ENCODE measurements around the gene C10orf105.
A peak's percentile ranks its signal among the peaks of the same experiment; 100 is the strongest.

C10orf105 gene

GRCh38 chr10:71755179-71755879, 35.8 kb upstream of the C10orf105 start:
- H3K36me3 Mint-ChIP-seq (ENCODE audit: low read depth) = peaks cover 88% of the 10 kb centered on the region
- H3K9me3 Mint-ChIP-seq = no peaks in the 10 kb centered on the region
- H3K4me3 Mint-ChIP-seq = no peak overlapping the region
- H3K27ac Mint-ChIP-seq = peak overlapping the region; percentile 88
- H3K27me3 Mint-ChIP-seq = no peaks in the 10 kb centered on the region
- intact Hi-C loops (cut with micrococcal nuclease) = no loop called here
- peaks cover 85% of the 10 kb centered on the region for H3K4me1 Mint-ChIP-seq (ENCODE audit: low read depth)

- H3K4me3 Mint-ChIP-seq = no peak overlapping the region
- H3K9me3 Mint-ChIP-seq = no peaks in the 10 kb centered on the region
- no peaks in the 10 kb centered on the region for H3K27me3 Mint-ChIP-seq
- H3K36me3 Mint-ChIP-seq (ENCODE audit: low read depth) = peaks cover 92% of the 10 kb centered on the region
- intact Hi-C loops (cut with micrococcal nuclease) = no loop called here
- peak overlapping the region; percentile 88 for H3K27ac Mint-ChIP-seq
- peaks cover 89% of the 10 kb centered on the region for H3K4me1 Mint-ChIP-seq (ENCODE audit: low read depth)
Measured at GRCh38 chr10:71754562-71754961, 35.0 kb upstream of the C10orf105 start.

- no peaks in the 10 kb centered on the region for H3K27me3 Mint-ChIP-seq
- H3K4me1 Mint-ChIP-seq (ENCODE audit: low read depth) = peaks cover 95% of the 10 kb centered on the region
- no peaks in the 10 kb centered on the region for H3K9me3 Mint-ChIP-seq
- H3K27ac Mint-ChIP-seq = peak overlapping the region; percentile 88
- H3K36me3 Mint-ChIP-seq (ENCODE audit: low read depth) = peaks cover 91% of the 10 kb centered on the region
- H3K4me3 Mint-ChIP-seq = peak overlapping the region; percentile 18
- intact Hi-C loops (cut with micrococcal nuclease) = loop anchor here (2.0 kb wide), 1 partner anchor 17 kb away; no protein-coding TSS in a partner anchor
Measured at GRCh38 chr10:71753960-71754505, 34.5 kb upstream of the C10orf105 start.

- Mint-ChIP-seq H3K27me3 (no peaks in the 10 kb centered on the region), H3K27ac (peak overlapping the region; percentile 88), H3K4me3 (peak overlapping the region; percentile 21), H3K4me1 (ENCODE audit: low read depth) (peaks cover 100% of the 10 kb centered on the region), H3K9me3 (no peaks in the 10 kb centered on the region), H3K36me3 (ENCODE audit: low read depth) (peaks cover 84% of the 10 kb centered on the region)
- intact Hi-C loops (cut with micrococcal nuclease) = loop anchor here (2.0 kb wide), 1 partner anchor 17 kb away; no protein-coding TSS in a partner anchor
Measured at GRCh38 chr10:71753091-71753959, 33.7 kb upstream of the C10orf105 start.

- H3K4me3 Mint-ChIP-seq = peak overlapping the region; percentile 21
- peaks cover 100% of the 10 kb centered on the region for H3K4me1 Mint-ChIP-seq (ENCODE audit: low read depth)
- H3K9me3 Mint-ChIP-seq = no peaks in the 10 kb centered on the region
- peaks cover 76% of the 10 kb centered on the region for H3K36me3 Mint-ChIP-seq (ENCODE audit: low read depth)
- peak overlapping the region; percentile 88 for H3K27ac Mint-ChIP-seq
- intact Hi-C loops (cut with micrococcal nuclease) = loop anchor here (2.0 kb wide), 1 partner anchor 16 kb away; no protein-coding TSS in a partner anchor
- H3K27me3 Mint-ChIP-seq = no peaks in the 10 kb centered on the region
Measured at GRCh38 chr10:71752391-71753090, 33.0 kb upstream of the C10orf105 start.

- peaks cover 72% of the 10 kb centered on the region for H3K36me3 Mint-ChIP-seq (ENCODE audit: low read depth)
Measured at GRCh38 chr10:71751515-71752224, 32.1 kb upstream of the C10orf105 start.

GRCh38 chr10:71750986-71751385, 31.4 kb upstream of the C10orf105 start:
- no peaks in the 10 kb centered on the region for H3K27me3 Mint-ChIP-seq
- H3K27ac Mint-ChIP-seq = peak overlapping the region; percentile 88
- intact Hi-C loops (cut with micrococcal nuclease) = no loop called here
- H3K4me3 Mint-ChIP-seq = peak overlapping the region; percentile 36
- peaks cover 68% of the 10 kb centered on the region for H3K36me3 Mint-ChIP-seq (ENCODE audit: low read depth)
- no peaks in the 10 kb centered on the region for H3K9me3 Mint-ChIP-seq
- H3K4me1 Mint-ChIP-seq (ENCODE audit: low read depth) = peaks cover 100% of the 10 kb centered on the region

More at GRCh38 chr10:71751515-71752224, 32.1 kb upstream of the C10orf105 start:
- H3K4me3 Mint-ChIP-seq = no peak overlapping the region
- H3K4me1 Mint-ChIP-seq (ENCODE audit: low read depth) = peaks cover 100% of the 10 kb centered on the region
- H3K9me3 Mint-ChIP-seq = no peaks in the 10 kb centered on the region
- no peaks in the 10 kb centered on the region for H3K27me3 Mint-ChIP-seq
- intact Hi-C loops (cut with micrococcal nuclease) = loop anchor here (2.0 kb wide), 1 partner anchor 15 kb away; no protein-coding TSS in a partner anchor
- H3K27ac Mint-ChIP-seq = peak overlapping the region; percentile 88

- no peaks in the 10 kb centered on the region for H3K27me3 Mint-ChIP-seq
- peak overlapping the region; percentile 36 for H3K4me3 Mint-ChIP-seq
- intact Hi-C loops (cut with micrococcal nuclease) = no loop called here
- H3K36me3 Mint-ChIP-seq (ENCODE audit: low read depth) = peaks cover 61% of the 10 kb centered on the region
- H3K27ac Mint-ChIP-seq = peak overlapping the region; percentile 88
- H3K4me1 Mint-ChIP-seq (ENCODE audit: low read depth) = peaks cover 100% of the 10 kb centered on the region
- no peaks in the 10 kb centered on the region for H3K9me3 Mint-ChIP-seq
Measured at GRCh38 chr10:71750124-71750841, 30.7 kb upstream of the C10orf105 start.

GRCh38 chr10:71749396-71749795, 29.8 kb upstream of the C10orf105 start:
- H3K4me3 Mint-ChIP-seq = peak overlapping the region; percentile 14
- H3K27ac Mint-ChIP-seq = peak overlapping the region; percentile 88
- H3K36me3 Mint-ChIP-seq (ENCODE audit: low read depth) = peaks cover 52% of the 10 kb centered on the region
- no peaks in the 10 kb centered on the region for H3K27me3 Mint-ChIP-seq
- intact Hi-C loops (cut with micrococcal nuclease) = no loop called here
- no peaks in the 10 kb centered on the region for H3K9me3 Mint-ChIP-seq
- peaks cover 100% of the 10 kb centered on the region for H3K4me1 Mint-ChIP-seq (ENCODE audit: low read depth)

- peaks cover 100% of the 10 kb centered on the region for H3K4me1 Mint-ChIP-seq (ENCODE audit: low read depth)
- intact Hi-C loops (cut with micrococcal nuclease) = no loop called here
- peak overlapping the region; percentile 88 for H3K27ac Mint-ChIP-seq
- H3K27me3 Mint-ChIP-seq = no peaks in the 10 kb centered on the region
- H3K4me3 Mint-ChIP-seq = peak overlapping the region; percentile 46
- no peaks in the 10 kb centered on the region for H3K9me3 Mint-ChIP-seq
- H3K36me3 Mint-ChIP-seq (ENCODE audit: low read depth) = peaks cover 45% of the 10 kb centered on the region
Measured at GRCh38 chr10:71748671-71749191, 29.2 kb upstream of the C10orf105 start.

- H3K27me3 Mint-ChIP-seq = no peaks in the 10 kb centered on the region
- peak overlapping the region; percentile 88 for H3K27ac Mint-ChIP-seq
- H3K36me3 Mint-ChIP-seq (ENCODE audit: low read depth) = peaks cover 41% of the 10 kb centered on the region
- intact Hi-C loops (cut with micrococcal nuclease) = loop anchor here (1.0 kb wide), 1 partner anchor 9 kb away; no protein-coding TSS in a partner anchor
- no peak overlapping the region for H3K4me3 Mint-ChIP-seq
- peaks cover 100% of the 10 kb centered on the region for H3K4me1 Mint-ChIP-seq (ENCODE audit: low read depth)
- peaks cover 3% of the 10 kb centered on the region for H3K9me3 Mint-ChIP-seq
Measured at GRCh38 chr10:71747551-71748523, 28.3 kb upstream of the C10orf105 start.

Data from dendritic cell treated with granulocyte-macrophage colony-stimulating factor and Interleukin-4, amounts not matched to agents 40 ng/mL and 50 ng/mL, for 4 days (primary cell).